K562 (cell line): ENCODE data around the gene PLXND1. TPM values are rescaled to one million over a fixed set of nuclear protein-coding genes. Genes with fewer than 3 reads are reported as not detected.

Source experiments
- ATAC-seq: fragments of 200-7000 bp; cut with Tn5 transposase; 3 replicates; pipeline ENCODE4 v1.9.1; 2020; ENCODE audit warnings: moderate library complexity
- BruUV-seq: library from RNA; stranded (reverse); fragments of 400-500 nt; replicated peaks from 2 replicates; lab custom pipeline; 2021; lab: Mats Ljungman, UMichigan
- CTCF ChIA-PET: fragments of 300-600 bp; formaldehyde crosslinking; extraction: SDS; loops from one replicate; lab custom pipeline; 2021; ENCODE audit warnings: low intra/inter-chr PET ratio; lab: Yijun Ruan, JAX
- POLR2A ChIA-PET: fragments of 300-600, 350-650 bp; sonication (Branson Sonifier 250); formaldehyde crosslinking; extraction: SDS; loops from one replicate; lab custom pipeline; 2021; ENCODE audit warnings: antibody characterized with exemption, inconsistent platforms; lab: Yijun Ruan, JAX
- DNase-seq, 4 experiments: peaks; one replicate each; pipeline versions ENCODE4 v3.0.0 to v3.0.0-alpha.2; 2011 to 2018; ENCODE audit warnings: low spot score in 3 of 4, mixed read lengths in 3 of 4; ENCODE audit errors: extremely low read depth in 1 of 4
- FAIRE-seq: peaks from 2 replicates; lab custom pipeline; 2011; peaks lifted over from hg19 to GRCh38; lab: Jason Lieb, UNC
- H2AFZ ChIP-seq: 2 replicates; pipeline ENCODE4 v1.6.0; 2011; ENCODE audit warnings: low read depth, low read length, control low read depth, inconsistent platforms
- H3K27ac ChIP-seq: fragments of 200-600 bp; 3 replicates; pipeline ENCODE4 v1.8.0; 2011; ENCODE audit warnings: low read depth, mild to moderate bottlenecking, control low read depth, inconsistent platforms, low read length, moderate library complexity, mixed read lengths; ENCODE audit errors: extremely low read depth
- H3K27me3 ChIP-seq, 2 experiments: fragments of 300-600 bp in 1 of 2; 2 replicates in 1 of 2; 3 replicates in 1 of 2; pipeline versions ENCODE4 v1.6.0 to v1.8.0; 2011; ENCODE audit warnings: inconsistent platforms in 2 of 2, low read length in 2 of 2, mild to moderate bottlenecking in 1 of 2, mixed read lengths in 1 of 2, moderate library complexity in 1 of 2; ENCODE audit not compliant: control insufficient read depth in 2 of 2, insufficient read depth in 2 of 2
- H3K36me3 ChIP-seq: fragments of 300-600 bp; 3 replicates; pipeline ENCODE4 v1.8.0; 2011; ENCODE audit warnings: mild to moderate bottlenecking, low read length, inconsistent platforms; ENCODE audit not compliant: control insufficient read depth, insufficient read depth
- H3K4me1 ChIP-seq, 2 experiments: fragments of 200-600 bp in 1 of 2; replicated peaks in 1 of 2; 2 replicates in 1 of 2; 3 replicates in 1 of 2; pipeline versions ENCODE4 v1.5.1 to v1.8.0; 2011; ENCODE audit warnings: inconsistent platforms in 2 of 2, low read length in 2 of 2, mild to moderate bottlenecking in 1 of 2, mixed read lengths in 1 of 2, moderate library complexity in 1 of 2; ENCODE audit not compliant: control insufficient read depth in 2 of 2, insufficient read depth in 2 of 2
- H3K4me2 ChIP-seq: 2 replicates; pipeline ENCODE4 v1.6.1; 2011; ENCODE audit warnings: low read length, control low read depth, inconsistent platforms, mixed read lengths; ENCODE audit not compliant: insufficient read depth
- H3K4me3 ChIP-seq: fragments of 200-600 bp; sonication (generic), shearing (Covaris generic); 2 replicates; pipeline ENCODE4 v1.5.1; 2016; ENCODE audit warnings: control low read depth, inconsistent platforms
- H3K79me2 ChIP-seq: fragments of 200-600 bp; 3 replicates; pipeline ENCODE4 v1.8.0; 2011; ENCODE audit warnings: low read length, inconsistent platforms; ENCODE audit not compliant: control insufficient read depth, insufficient read depth
- H3K9ac ChIP-seq, 2 experiments: 2 replicates each; pipeline versions ENCODE4 v1.6.0 to v1.6.1; 2011; ENCODE audit warnings: low read depth in 2 of 2, low read length in 2 of 2, control low read depth in 1 of 2, inconsistent platforms in 1 of 2, mild to moderate bottlenecking in 1 of 2, mixed read lengths in 1 of 2; ENCODE audit not compliant: insufficient read depth in 1 of 2
- H3K9me1 ChIP-seq: one replicate; pipeline ENCODE4 v1.6.0; 2011; ENCODE audit warnings: inconsistent platforms, mild to moderate bottlenecking, low read length, moderate library complexity; ENCODE audit not compliant: control insufficient read depth, insufficient read depth
- H3K9me3 ChIP-seq: replicated peaks from 2 replicates; pipeline ENCODE4 v1.5.1; 2011; ENCODE audit warnings: low read depth, low read length, inconsistent platforms; ENCODE audit not compliant: control insufficient read depth, insufficient read depth
- H4K20me1 ChIP-seq: replicated peaks from 2 replicates; pipeline ENCODE4 v1.6.1; 2011; ENCODE audit warnings: low read length, inconsistent platforms, mixed read lengths; ENCODE audit not compliant: control insufficient read depth, insufficient read depth
- CTCF ChIP-seq, 3 experiments: IDR thresholded peaks in 2 of 3; conservative IDR thresholded peaks in 1 of 3; 2 replicates each; pipeline ENCODE4 v1.5.1; 2011 to 2012; ENCODE audit warnings: low read length in 3 of 3, mild to moderate bottlenecking in 3 of 3, control low read depth in 2 of 3, improper control_type of control experiment in 1 of 3, inconsistent platforms in 1 of 3, low read depth in 1 of 3, mixed read lengths in 1 of 3, moderate library complexity in 1 of 3; ENCODE audit not compliant: insufficient read depth in 2 of 3
- GABPA ChIP-seq: fragments of 200-800 bp; sonication (Bioruptor generic); conservative IDR thresholded peaks from 2 replicates; pipeline ENCODE4 v1.6.1; 2016; ENCODE audit warnings: low read depth, missing genetic modification characterization, missing compliant biosample characterization
- GATA2 ChIP-seq: sonication (generic); formaldehyde crosslinking; IDR thresholded peaks from 2 replicates; pipeline ENCODE4 v1.4.0; 2020; ENCODE audit warnings: mild to moderate bottlenecking, missing genetic modification reagents
- GMEB1 ChIP-seq: fragments of 250-450 bp; sonication (Bioruptor Pico); IDR thresholded peaks from 2 replicates; pipeline ENCODE4 v1.4.0; 2020; ENCODE audit warnings: mild to moderate bottlenecking
- HNRNPLL ChIP-seq: fragments of 200-400 bp; formaldehyde crosslinking; IDR thresholded peaks from 2 replicates; pipeline ENCODE4 v1.6.1; 2017; ENCODE audit warnings: low read length, low read depth, mild to moderate bottlenecking; ENCODE audit not compliant: poor library complexity, severe bottlenecking
- ILF3 ChIP-seq: fragments of 450-650 bp; IDR thresholded peaks from 2 replicates; pipeline ENCODE4 v1.6.1; 2018; ENCODE audit warnings: antibody characterized with exemption, mild to moderate bottlenecking, moderate library complexity, borderline replicate concordance
- NELFE ChIP-seq: IDR thresholded peaks from 2 replicates; pipeline ENCODE4 v1.6.1; 2011; ENCODE audit warnings: mild to moderate bottlenecking; ENCODE audit not compliant: insufficient read depth, insufficient read length
- NR2F6 ChIP-seq: fragments of 450-650 bp; formaldehyde crosslinking; IDR thresholded peaks from 2 replicates; pipeline ENCODE4 v1.4.0; 2020; ENCODE audit warnings: mild to moderate bottlenecking
- SMC3 ChIP-seq: conservative IDR thresholded peaks from 2 replicates; pipeline ENCODE4 v1.6.1; 2011; ENCODE audit warnings: low read depth, low read length, improper control_type of control experiment; ENCODE audit not compliant: insufficient read depth
- STAG1 ChIP-seq: sonication (generic); formaldehyde crosslinking; IDR thresholded peaks from 2 replicates; pipeline ENCODE4 v1.5.0; 2020; ENCODE audit warnings: missing genetic modification reagents, borderline replicate concordance
- USF2 ChIP-seq: sonication (generic); formaldehyde crosslinking; IDR thresholded peaks from 2 replicates; pipeline ENCODE4 v1.5.0; 2020; ENCODE audit warnings: missing genetic modification reagents
- XRCC5 ChIP-seq: fragments of 200-400 bp; formaldehyde crosslinking; IDR thresholded peaks from 2 replicates; pipeline ENCODE4 v1.6.1; 2017; ENCODE audit warnings: low read depth, mild to moderate bottlenecking, low read length
- ZC3H8 ChIP-seq: fragments of 450-650 bp; IDR thresholded peaks from 2 replicates; pipeline ENCODE4 v1.6.1; 2017
- WGBS: fragments of 100-300 bp; shearing (Covaris generic); methylation state at CpG from one replicate; pipeline ENCODE4 v1.1.6; 2016; ENCODE audit warnings: low coverage, mixed read lengths; ENCODE audit not compliant: insufficient coverage; ENCODE audit errors: missing lambda C conversion rate; 5-methylcytosine and 5-hydroxymethylcytosine counted together
- in situ Hi-C: fragments of 300-500 bp; cut with MboI; formaldehyde crosslinking; loops from 4 replicates; pipeline ENCODE4 v1.15.0; 2018; ENCODE audit warnings: inconsistent platforms, mixed read lengths
- intact Hi-C: fragments of 100-400 bp; cut with micrococcal nuclease; formaldehyde crosslinking; loops from 2 replicates; pipeline ENCODE4 v1.14.2; 2022
- polyA plus RNA-seq, 8 experiments: library from polyadenylated mRNA; depleted of rRNA in 4 of 8; stranded (reverse) in 5 of 8; unstranded in 3 of 8; fragments of >200 nt; fragmentation: Nextera tagmentation in 2 of 8; fragmentation: Illumina TruSeq in 1 of 8; extraction: Ambion mirVana in 2 of 8; extraction: Trizol in 1 of 8; gene quantifications; 2 replicates each; pipeline versions ENCODE4 v1.2.1 to v1.2.3, GENCODE V29; 2011 to 2014; ENCODE audit warnings: inconsistent platforms in 1 of 8, missing spikeins in 1 of 8
- total RNA-seq, 7 experiments: library from RNA; depleted of rRNA in 6 of 7; stranded (reverse); fragments of >200 nt in 6 of 7; fragmentation: Illumina TruSeq in 2 of 7; extraction: Trizol in 2 of 7; gene quantifications; 2 replicates each; pipeline versions ENCODE4 v1.2.1 to v1.2.3, GENCODE V29; 2011 to 2021; ENCODE audit warnings: low replicate concordance in 1 of 7

Gene PLXND1
- total and polyA plus RNA-seq, 9 of the 15 experiments (the other 6 are each of a cell fraction or from before 2014, with no cell fraction given) = 0.34 to 28.8 (median 14.0) TPM

GRCh38 chr3:129627350-129628168 is 21.1 kb upstream of the PLXND1 start:
- Histone ChIP-seq H3K36me3 (no peaks in the 10 kb centered on the region), H3K4me2 (peak overlapping the region; percentile 72), H3K27me3 (no peaks in the 10 kb centered on the region), H3K9me3 (no peaks in the 10 kb centered on the region), H3K27ac (no peak overlapping the region; the same call in 2 of the 3 replicates), H3K9ac (peak overlapping the region; percentile 71 to 90; a peak in 3 of 4 replicates), H3K4me1 (peaks cover 5 to 51% of the 10 kb centered on the region in 2 experiments), H2AFZ (peak overlapping the region; percentile 95), H3K79me2 (no peaks in the 10 kb centered on the region), H3K4me3 (peak overlapping the region; percentile 45), H3K9me1 (no peaks in the 10 kb centered on the region), H4K20me1 (no peaks in the 10 kb centered on the region)
- in situ Hi-C loops (no loop called here), intact Hi-C loops (loop anchor here (1.0 to 5.0 kb wide), 3 partner anchors 135 to 305 kb away; no protein-coding TSS in a partner anchor)
- no peak for ATAC-seq
- no peak for FAIRE-seq
- ChIA-PET POLR2A (interaction anchor here (1.0 kb wide), 1 partner anchor 252 kb away, joined by 3 read pairs; no protein-coding TSS in a partner anchor), CTCF (interaction anchor here (0.6 to 2.8 kb wide), 6 partner anchors 36 to 307 kb away, joined by 3 to 11 read pairs (median 5); no protein-coding TSS in a partner anchor)
- DNase-seq = no peak
- TSS peak; percentile 89 for BruUV-seq
- WGBS = 79% methylated on average over 22 of the region's 38 CpGs
- no peak for TF ChIP-seq ILF3
- TF ChIP-seq GMEB1 = no peak
- TF ChIP-seq NELFE = no peak
- TF ChIP-seq XRCC5 = 0 out of 2 replicates have a peak, but pooled peaks have one; percentile 29
- no peak for TF ChIP-seq GABPA (tag)
- no peak for TF ChIP-seq HNRNPLL
- peak; percentile 27; the same call in 1 of the 2 replicates for TF ChIP-seq SMC3
- no peak for TF ChIP-seq USF2 (CRISPR knock-in tag)
- TF ChIP-seq ZC3H8 = no peak
- peak; percentile 50 to 57 (median 52); a peak in 5 of 6 replicates for TF ChIP-seq CTCF (IDR thresholded peaks at IDR 0.05 in 2 of 3, conservative IDR thresholded peaks at IDR 0.05 in 1 of 3; ENCODE audit: insufficient read depth in 2 of 3, low read depth in 1 of 3, low read length in 3 of 3)
- TF ChIP-seq NR2F6 (CRISPR knock-in tag) = no peak
- 0 out of 2 replicates have a peak, but pooled peaks have one; percentile 15 for TF ChIP-seq STAG1 (CRISPR knock-in tag)
- no peak for TF ChIP-seq GATA2 (CRISPR knock-in tag)
